GM18511 (cell line): ENCODE results near the gene EXD3.

Source experiments
- ATAC-seq: cut with Tn5 transposase; IDR thresholded peaks from one replicate; pipeline ENCODE4 v1.9.1; 2021; ENCODE audit warnings: mild to moderate bottlenecking, moderate library complexity; ENCODE audit not compliant: unreplicated experiment

The EXD3 gene

DNA sequence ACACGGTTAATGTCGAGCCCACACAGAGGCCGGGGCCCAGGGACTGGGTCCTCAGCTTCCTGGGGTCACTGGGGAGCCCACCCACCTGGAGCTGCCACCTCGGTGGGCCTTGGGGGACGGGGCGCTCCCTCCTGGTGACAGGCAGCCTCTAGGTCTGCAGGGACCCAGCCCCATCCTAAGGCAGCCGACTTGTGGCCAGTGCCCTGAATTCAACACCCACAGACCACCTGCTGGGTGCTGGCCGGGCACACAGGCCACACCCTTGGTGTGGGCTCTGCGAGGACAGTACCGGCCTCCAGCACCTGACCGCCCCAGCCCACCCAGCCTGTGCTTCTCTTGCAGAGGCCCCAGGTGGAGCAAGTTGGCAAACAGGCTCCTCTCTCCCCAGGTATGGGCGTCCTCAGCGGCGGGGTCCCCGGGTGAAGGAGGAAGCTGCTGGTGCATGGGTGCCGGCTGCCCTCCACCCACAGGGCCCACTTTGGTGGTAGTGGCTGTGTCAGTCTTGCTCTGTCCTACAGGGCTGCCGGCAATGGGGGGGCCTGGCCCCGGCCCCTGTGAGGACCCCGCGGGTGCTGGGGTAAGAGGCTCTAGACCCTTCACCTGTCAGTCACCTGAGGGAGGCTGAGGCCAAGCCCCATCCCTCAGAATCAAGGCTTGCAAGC is 9.9 kb upstream of the EXD3 start:
- ATAC-seq: no peak

DNA sequence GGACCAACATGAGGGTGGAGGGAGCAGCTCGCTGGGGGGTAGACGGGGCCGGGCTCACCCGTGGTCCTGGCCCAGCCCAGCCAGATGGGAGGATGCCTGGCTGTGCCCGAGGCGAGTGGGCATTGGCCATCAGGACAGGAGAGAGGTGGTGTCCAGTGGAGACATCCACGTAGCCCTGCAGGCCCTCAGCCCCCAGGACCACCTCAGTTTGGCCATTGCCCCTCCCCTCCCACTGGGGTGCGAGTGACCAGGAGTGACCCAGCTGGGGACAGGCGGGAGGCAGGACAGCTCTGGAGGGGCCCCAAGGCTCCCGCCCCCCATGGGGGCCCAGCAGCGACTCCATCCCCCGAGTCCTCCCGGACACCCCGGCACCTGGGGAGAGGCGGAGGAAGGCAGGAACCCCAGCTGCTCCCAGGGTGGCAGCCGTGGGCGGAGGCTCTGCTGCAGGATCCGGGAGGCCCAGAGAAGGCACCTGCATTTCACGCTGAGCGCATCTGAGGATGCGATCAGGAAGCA is 8.5 kb upstream of the EXD3 start:
- ATAC-seq: no peak

DNA sequence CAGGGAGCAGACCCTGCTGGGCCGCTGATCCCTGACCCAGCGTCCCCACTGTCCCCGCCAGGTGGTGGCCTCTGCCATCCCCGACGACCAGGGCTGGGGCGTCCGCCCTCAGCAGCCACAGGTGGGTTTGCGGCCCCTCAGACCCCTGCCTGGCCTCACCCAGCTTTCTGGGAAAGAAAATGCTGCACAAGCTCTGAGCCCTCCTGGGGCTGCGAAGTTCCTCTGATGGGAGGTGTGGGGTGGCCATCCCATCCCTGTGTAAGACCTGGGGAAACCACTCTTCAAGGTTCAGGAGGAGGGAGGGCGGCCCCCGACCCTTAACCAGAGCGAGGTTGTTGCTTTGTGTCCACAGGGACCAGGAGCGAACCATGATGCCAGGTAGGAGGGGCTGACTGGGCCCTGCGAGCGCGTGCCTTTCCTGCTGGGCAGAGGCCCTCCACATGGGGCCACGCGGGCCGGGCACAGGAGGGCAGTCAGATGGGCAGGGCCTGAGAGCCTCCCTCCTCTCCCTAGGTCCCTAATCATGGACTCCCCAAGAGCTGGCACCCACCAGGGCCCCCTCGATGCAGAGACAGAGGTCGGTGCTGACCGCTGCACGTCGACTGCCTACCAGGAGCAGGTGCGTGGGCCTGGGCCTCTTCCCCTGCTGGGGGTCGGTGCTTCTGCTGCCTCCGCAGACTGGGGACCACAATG is 7.9 kb upstream of the EXD3 start:
- no peak for ATAC-seq

DNA sequence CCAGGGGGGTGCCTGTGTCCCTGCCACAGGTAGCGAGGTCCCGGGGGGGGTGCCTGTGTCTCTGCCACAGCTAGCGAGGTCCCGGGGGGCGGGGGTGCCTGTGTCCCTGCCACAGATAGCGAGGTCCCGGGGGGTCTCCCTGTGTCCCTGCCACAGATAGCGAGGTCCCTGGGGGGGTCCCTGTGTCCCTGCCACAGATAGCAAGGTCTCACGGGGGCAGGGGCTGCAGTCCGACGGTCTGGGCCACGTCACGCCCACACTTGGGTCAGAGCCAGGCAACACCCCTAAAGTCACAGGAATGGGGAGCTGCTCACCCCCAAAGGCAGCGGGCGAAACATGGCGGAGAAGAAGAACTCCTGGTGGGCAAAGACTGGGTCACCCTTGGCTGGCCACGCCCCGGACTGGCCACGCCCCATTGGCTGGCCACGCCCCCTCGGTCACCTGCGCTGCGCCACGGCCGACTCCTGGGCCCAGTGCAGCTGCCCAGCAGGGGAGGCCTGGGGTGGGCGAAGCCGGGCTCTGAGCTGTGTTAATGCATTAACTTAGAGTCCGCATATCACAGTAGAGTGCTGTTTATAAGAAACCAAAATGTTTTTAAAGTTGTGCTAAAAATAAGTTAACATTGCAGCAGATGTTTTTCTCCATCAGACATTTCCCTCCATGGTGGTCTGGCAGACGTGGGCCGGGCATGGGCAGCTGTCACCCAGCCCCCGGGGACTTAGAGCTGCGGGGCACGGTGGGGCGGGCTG is 7.2 kb upstream of the EXD3 start:
- ATAC-seq: no peak

DNA sequence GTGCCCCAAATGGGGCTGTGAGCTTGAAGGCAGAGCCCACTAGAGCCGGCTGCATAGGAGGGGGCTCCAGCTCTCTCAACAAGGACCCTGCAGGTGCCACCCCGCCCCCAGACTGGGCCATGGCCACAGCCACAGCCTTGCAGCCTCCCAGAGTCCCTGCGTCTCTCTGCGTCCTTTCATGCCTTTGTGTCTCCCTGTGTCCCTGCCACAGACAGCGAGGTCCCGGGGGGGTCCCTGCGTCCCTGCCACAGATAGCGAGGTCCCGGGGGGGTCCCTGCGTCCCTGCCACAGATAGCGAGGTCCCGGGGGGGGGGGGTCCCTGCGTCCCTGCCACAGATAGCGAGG is 6.6 kb upstream of the EXD3 start:
- ATAC-seq: no peak

DNA sequence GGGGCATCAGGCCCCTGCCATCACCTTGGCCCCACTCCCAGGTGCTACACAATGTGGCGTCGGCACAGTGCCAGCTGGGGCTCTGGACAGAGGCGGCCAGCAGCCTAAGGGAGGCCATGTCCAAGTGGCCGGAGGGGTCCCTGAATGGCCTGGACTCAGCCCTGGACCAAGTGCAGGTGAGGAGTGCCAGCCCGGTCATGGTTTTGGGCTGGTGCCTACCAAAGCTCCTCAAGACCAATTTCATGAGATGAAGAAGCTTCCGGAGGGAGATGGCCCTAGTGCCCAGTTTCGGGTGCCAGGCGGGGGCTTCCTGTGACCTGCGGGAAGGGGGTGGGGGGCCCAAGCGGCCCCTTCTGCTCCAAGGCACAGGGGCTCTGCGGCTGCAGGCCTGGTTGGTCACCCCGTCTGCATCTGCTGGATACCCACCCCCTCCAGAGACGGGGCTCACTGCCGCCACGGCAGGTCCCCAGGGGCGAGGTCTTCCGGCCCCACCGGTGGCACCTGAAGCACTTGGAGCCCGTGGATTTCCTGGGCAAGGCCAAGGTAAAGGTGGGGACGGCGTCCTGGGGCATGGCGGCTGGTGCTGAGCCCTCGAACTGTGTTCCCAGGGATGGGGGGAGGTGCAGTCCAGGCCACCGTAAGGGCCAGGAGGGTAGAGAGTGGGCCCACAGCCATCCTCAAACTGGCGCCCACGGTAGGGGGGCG is 6.0 kb upstream of the EXD3 start:
- no peak for ATAC-seq

DNA sequence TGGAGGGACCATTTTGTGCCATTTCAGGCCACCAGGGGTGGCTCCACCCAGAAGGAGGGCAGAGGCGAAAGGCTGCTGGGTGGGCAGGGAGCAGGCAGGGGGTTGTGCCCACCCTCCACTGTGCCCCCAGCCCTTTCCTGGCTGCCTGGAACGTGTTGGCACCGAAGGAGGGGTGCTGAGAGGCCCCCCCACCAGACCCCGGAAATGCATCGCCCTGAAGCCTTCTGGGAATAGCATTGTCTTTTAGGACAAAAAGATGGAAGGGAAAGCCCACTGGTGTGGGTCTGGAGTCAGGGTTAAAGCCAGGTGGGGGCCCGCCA is 5.3 kb upstream of the EXD3 start:
- ATAC-seq: no peak

DNA sequence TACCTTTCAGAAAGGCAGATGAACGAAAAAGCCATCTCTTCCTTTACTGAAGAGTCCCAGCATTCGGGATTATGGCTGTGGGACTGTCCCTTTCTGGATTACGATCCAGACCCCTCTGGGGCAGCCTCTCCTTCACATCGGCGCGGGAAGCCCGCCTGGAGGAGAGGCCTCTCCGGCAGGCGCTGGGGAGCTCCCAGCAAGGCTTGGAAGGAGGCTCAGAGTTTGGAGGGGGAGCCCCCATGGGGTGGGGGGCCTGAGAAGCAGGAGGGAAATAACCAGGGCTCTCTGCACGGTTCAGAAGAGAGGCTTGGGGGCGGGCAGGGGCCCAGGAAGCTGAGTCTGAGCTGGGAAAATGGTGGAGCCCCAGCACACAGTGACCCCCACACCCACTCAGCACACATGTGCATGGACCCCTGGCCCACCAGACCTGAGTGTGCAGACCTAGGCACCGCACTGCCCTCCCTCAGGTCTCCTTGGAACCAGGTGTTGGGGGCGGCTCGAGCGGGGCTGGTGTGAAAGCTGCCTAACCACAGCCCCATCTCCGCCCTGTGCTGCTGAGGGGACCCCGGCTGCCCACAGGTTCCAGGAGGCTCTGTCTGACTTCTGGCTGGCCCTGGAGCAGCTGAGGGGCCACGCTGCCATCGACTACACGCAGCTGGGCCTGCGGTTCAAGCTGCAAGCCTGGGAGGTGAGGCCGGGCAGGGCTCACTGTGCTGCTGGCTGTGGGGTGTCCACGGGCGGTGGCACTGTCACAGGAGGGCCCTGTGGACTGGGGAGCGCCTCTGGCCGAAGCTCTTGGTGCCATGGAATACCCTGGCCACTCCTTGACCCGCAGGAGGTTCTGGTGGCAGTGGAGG is 4.7 kb upstream of the EXD3 start:
- ATAC-seq: no peak

DNA sequence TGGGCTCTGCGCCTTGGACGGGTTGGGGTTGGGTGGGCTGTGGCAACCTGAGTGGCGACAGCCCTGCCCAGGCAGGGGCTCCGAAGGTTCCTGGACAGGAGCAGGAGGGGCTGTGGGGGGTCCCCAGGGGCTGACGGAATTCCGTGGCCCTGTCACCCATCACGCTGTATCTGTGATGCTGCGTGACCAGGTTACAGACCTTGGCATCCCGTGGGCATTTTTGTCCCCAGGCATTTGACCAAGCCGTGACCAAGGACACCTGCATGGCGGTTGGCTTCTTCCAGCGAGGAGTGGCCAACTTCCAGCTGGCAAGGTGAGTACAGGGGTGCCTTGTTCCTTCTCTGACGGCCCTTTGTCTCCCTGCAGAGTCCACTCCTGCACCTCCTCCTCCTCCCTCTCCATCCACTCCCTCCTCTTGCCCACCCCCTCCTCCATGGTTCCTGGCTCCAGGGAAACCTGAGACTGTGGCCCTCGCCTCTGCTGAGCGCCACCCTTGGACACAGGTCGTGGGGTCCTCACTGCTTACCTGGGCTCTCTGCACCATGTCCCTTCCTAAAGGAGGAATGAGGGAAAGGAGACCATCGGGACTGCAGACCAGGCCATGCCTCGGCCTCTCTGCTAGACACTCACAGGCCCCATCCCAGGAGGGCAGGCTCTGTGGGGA is 3.2 kb upstream of the EXD3 start:
- no peak for ATAC-seq

DNA sequence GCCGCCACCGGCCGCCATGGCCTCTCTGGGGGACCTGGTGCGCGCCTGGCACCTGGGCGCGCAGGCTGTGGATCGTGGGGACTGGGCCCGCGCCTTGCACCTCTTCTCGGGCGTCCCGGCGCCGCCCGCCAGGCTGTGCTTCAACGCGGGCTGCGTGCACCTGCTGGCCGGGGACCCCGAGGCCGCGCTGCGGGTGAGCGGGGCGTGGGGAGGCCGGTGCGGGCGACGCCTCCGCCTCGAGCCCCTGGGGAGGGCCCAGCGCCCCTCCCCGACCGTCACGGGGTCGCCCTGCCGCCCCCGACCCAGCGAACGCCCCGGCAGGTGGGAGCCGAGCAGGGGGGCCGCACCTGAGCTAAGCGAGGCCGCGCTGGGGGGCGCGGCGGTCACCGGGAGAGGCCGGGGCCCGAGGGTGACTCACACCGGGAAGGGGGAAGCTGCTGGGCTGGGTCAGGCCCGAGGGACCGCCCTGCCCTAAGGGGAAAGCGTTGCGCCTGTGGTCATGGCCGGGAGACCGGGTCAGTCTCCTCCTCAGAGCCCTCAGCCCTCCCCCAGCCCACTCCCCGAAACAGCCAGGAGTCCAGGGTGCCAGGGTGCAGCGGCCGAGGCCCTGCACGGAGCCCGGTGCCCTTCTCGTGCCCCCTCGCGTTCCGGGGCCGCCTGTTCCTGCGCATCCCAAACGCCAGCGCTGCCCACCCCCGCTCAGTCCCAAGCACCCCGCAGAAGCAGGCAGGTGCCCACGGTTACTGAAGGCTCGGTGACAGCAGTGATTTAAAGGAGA is 741 bp upstream of the EXD3 start:
- ATAC-seq: peak; percentile 36

DNA sequence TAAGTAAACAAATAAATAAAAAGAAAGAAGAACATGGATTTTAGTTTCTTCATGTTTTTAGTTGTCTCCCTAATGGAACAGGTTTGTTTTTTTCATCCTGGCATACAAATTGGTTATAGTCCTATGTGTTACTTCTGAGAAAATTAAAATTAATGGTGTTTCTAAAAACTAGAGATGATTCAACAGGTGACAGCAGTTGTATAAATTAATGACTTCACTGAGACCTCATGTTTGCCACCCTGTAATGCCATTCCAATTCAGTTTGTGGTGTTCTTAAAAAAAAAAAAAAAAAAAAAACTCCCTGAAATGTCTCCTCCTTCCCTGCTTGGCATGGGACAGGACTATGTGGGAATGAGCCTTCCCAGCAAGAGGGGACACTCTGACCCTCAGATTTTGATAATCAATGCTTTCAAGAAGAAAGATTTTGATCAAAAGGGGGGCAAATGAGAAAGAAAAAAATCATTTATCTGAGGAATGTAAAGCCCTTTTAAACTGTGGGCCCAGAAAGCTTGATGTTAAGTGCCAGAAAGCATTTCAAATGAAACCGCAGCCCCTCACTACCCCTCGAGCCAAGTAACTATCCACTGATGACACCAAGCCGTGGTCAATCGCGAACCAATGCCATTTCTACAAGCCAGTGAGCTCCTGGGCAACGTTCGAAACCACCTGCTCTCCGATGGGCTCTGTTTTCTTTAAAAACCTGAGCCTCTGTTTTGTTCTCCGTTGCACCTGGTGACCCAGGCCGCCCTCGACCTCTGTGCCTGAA is 941 bp downstream of the EXD3 start:
- ATAC-seq: no peak

DNA sequence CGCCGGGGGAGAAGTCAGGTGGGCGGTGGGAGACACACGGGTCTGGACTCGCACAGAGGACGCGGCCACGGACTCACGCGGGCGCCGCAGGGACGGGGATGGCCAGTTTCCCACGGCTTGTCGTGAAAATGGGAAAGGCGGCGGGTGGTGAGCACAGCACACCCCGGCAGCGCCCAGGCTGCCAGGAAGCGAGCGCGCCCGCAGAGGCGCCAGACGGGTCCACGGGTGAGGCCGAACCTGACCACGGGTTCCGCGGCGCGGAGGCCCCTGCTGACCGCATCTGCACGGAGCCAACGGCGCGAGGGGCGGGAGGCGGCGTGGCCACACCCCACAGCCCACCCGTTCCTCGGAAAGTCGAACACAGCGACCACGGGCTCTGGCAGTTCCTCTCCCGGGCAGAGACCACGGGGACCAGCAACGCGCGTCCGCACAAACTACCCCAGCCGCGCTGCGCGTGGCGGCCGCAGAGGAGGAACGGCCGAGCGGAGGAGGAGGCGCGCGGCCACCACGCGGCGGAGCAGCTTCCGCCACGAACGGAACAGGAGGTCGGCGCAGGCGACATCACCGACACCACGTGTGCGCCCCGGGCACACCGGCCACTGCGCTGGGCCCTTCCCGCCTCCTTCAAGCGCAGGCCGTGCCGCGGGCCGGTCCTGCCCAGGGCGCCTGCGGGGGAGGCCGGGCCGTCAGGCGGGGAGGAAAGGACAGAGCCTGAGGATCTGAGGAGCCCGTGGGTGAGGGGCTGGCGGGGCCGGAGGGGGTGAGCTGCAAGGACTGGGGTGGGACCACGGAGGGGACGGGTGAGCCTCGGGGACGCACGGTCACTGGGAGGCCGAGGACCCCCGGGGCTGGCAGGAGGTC is 5.6 kb downstream of the EXD3 start:
- no peak for ATAC-seq

DNA sequence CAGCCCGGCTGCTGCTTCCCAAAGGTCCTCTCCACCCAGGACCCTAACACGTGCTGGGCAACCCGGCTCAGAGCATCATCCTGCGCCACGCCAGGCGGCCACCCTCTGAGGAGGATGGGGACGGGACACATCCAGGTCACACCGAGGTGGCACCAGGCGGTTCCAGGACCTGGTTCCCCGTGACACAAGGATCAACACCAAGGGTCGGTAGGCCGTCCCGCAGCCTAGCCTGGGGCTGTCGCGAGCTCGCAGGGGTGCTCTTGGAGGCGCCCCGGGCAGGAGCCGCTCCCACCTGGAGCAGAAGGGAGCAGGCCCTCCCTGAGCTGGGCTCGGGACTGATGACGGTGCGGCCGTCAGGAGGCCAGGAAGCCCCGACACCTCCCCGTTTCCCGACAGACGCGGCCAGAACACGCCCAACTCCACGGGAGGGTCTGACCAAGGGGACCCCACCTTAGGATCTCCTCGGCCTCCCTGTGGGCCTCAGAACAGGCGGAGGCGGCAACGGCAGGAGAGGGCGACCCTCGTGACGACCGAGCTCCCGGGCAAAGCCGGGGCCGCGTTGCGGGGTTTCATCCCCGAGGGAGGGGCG is 6.3 kb downstream of the EXD3 start:
- no peak for ATAC-seq

DNA sequence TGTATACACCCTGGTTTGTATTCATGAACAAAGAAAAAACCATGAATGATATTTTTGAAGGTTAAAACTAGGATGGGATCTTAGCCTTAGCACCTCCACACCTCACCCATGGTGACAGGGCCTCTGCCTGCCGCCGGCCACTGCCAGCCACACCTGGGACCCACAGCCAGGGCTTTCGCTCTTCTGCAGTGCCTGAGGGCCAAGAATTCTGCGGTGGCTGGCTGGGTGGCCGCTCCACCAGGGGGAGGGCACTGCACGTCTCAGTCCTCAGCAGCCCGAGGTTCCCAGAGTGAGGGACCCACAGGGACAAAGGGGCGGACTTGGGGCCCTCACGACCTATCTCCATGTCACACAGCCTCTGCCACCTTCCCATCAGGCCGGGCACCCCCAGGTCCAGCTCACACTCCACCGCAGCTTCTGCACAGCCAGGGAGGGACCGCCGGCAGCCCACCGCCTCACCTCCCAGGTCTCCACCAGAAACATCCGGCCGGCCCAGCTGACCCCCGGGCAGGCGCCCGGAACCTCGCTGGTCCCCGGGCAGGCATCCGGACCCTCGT is 6.9 kb downstream of the EXD3 start:
- no peak for ATAC-seq

DNA sequence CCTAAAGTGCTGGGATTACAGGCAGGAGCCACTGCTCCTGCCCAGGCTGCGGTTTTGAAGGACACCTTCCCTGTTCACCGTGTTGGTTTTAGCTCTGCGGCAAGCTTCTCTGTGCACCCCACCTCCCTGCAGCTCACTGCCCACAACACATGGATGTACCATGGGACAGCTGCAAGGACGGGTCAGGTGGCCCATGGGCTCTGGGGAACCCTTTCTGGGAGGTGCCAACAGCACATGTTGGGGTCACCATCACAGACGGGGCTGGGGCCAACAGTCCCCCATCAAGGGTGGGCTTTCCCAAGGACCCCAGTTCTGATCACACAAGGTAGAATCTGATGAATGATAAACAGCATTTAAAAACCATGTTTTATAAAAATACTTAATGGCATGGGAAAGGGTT is 7.5 kb downstream of the EXD3 start:
- ATAC-seq: no peak

DNA sequence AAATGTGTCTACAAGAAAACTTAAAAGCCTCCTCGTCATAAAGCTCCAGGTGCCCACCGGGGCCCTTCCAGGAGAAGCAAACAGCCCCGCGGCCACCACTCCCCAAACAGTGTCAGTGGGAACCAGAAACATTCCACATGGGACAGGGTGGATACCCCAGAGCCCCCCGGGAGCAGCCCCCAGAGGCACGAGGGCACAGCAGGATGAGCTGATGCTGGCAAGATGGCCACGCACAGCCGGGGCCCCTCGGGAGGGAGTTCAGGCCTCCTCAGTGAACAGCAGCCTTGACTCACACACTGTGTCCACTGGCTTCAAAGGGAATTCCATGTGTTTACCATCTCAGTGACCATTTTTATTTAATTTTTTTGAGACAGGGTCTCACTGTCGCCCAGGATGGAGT is 10.5 kb downstream of the EXD3 start:
- ATAC-seq: no peak
